Left forelimb (tissue), 1 donor: ENCODE data around the gene PCCA.
"Not testable (repeated sequence)": the region's sequence is repeated elsewhere in the genome, so short reads cannot be mapped to it uniquely, and the experiment has no call there.

ENCODE experiments used
- DNase-seq: peaks from one replicate; pipeline ENCODE4 v3.0.0-alpha.2; 2018; ENCODE audit warnings: low spot score

Gene PCCA

DNA sequence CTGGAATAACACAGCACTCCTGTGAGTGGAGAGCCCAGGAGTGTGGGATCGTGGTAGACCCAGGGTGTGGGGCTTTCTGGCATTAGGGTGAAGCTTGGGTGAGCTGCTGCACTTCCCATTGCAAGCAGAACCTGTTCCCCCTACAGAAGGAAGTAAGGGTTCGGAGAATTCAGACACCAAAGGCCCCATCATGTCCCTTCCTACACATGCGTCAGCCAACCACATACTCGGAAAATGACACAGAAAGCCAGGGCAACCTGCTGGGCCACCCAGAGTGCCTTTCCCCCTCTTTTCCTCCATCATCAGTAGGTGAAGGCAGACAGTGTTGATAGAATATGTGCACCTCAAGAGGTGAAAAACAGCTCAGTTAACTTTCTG, 456.8 kb downstream of the PCCA start:
- DNase-seq: no peak

DNA sequence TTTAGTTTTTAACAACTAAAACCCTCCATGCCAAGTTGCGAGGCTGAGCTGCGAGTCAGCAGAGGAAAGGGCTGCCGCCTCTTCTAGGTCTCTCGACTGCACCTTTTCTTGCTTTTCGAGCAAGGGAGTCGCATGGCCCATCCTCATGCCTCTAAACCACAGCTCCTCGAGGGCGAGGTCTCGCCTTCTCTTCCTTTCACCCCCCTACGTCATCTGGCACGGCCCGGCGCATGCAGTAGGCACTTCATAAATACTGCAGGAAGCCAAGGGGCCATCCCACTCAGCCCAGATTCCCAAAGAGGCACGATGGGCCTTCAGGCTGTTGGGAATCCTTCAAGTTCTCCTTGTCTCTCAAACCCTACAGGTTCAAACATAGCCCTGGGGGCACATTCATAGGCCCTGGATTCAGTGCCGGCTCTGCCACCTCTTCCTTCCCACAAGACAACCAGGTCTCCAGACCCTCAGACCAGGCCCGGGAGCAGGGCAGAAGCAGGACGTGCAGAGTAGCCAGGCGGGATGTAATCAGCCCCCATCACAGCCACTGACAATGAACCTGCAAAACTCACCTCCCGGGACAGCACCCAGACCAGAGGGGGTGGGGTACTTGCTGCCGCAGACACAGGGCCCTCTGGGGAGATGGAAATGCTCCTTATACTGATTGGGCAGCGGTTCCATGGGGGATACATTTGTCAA, 458.0 kb downstream of the PCCA start:
- no peak for DNase-seq

- no peak for DNase-seq
These were observed 458.9 kb downstream of the PCCA start for GRCh38 chr13:100547791-100548201.

GRCh38 chr13:100549316-100549715, 460.4 kb downstream of the PCCA start:
- DNase-seq: no peak

DNA sequence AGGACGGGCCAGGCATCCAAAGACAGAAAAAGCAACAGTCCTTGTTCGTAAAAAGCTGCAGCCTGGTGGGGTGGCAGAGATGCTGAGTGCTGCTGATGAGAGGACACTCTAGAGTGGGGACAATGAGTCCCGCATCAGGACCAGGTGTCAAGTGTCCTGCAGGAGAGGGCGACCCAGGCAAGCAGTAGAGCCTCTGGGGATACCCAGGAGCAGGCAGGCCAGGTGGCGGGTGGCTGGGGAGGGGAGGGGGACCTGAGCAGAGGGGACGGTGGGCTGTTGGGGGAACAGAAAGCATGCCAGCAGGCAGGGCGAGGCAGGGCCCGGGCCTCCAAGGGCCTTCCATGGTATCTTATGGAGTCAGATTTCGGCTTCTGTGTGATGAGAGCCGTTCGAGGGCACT, 463.9 kb downstream of the PCCA start:
- no peak for DNase-seq

- DNase-seq: no peak
These were observed 471.0 kb downstream of the PCCA start for GRCh38 chr13:100559886-100560285.

DNA sequence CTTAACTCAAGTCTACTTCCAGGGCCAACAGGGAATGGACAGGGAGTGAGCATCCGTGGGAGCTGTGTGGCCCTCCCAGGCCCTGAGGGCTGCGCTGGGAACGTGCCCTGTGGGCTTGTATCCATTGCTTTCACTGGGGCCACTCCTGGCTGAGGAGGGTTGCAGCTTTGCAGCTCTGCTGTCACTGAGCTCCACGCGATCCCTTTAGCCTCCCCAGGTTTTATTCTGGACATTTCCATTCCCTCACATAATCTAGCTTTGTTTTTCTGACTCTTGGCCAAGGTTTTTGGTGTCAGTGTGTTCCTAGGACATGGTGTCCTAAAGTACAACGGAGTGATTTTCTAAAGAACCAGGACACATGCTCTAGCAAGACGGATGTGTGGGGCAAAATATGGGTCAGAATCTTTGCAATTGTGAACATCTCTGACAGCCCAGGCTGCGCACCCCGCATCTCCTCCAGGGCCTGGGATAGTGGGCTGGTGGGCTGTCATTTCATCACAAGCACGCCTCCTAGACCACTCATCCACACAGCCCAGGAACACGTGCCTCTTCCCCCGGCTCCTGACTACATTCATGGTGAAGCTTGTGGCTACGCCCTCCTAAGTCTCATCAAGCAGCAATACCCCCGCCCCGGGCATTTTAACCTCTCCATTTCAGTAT, 471.7 kb downstream of the PCCA start:
- DNase-seq: no peak

DNA sequence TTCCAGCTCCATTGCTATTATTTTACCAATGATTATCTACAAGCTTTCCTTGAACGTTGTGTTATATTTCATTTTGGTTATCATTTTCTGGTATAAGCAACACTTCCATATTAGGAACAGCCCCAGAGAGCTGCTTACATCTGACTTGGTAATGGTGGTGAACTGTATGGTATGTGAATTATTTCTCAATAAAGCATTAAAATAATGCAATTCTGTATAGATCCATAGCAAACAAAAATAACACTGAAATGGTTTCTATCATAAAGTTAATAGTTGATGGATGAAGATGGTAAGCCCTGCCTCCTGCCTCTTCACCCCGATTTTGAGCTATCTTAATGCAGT, 472.2 kb downstream of the PCCA start:
- DNase-seq: no peak

DNA sequence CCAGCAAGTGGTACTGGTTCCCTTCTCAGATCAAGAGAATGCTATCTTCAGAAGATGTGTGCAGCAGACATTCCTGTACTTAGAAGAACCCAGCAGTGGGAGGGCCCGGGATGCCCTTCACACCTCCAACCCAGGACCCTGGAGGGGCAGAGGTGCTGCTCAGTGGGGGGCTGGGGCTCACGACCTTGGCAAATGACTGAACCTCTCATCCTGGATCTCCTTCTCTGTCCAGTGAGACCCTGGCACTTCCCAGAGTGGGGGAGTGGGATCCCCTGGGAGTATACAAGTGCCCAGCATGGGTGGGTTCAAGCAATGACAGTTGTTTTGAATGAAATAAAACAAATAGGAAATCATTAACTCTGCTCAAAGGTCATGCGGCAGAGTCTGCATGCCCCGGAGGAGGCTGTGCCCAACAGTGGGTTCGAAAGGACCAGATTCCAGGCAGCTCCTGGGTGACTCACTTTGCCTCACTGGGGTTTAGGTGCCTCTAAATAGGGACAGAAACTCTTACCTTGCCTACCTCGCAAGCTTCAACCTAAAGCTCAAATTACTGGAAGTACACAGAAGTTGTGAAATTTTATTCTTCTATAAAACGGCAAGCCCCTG, 472.8 kb downstream of the PCCA start:
- no peak for DNase-seq

DNA sequence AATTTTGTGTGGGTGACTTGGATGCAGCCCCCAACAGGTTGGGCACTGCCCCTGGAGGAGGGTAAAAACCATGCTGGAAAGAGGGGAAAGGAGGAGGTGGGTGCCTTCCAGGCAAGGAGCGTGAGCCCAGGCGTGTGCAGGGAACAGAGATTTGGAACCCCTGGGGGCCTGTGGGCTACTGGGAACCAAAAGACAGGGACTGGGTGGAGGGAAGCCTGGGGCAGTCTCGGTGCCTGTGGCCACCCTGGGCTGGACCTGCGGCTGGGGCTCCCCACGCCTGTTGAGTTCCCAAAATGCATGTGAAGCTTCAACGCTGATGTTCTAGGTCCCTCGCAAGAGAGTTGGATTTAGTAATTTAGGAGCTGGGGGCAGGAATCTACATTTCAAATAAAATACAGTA, 474.9 kb downstream of the PCCA start:
- no peak for DNase-seq

DNA sequence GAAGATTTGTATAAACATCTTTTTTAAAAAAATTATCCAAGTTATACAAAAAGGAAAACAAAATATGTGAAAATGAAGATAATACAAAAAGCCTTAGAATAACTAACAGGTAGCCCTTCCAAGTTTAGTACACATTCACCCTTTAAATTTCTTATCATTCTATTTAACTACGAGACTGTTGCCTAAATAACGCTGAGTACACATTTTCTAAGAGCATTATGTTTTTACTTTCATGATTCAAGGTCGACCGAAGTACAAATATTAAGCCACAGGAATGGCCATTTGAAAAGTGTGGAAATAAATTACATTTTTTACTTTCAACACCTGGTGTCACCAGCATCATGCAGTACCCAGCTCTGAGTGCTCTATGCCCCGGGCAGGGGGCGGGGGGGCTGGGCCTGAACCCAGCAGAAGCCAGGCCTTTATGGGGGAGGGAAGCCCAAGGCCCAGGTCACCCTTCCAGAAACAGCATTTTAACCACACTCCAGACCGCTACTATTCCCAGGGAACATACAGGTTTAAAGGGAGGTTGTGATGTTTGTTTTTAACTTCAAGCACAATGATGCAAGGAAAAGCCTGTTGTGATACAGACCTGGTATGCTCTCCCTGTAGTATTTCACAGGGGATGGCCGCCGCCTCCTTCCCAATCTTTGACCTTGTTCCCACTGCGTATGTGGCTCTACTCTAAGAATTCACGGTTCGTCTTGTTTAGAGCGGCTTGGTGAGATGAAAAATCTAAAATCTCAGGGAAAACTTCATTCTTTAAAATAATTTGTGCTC, 475.7 kb downstream of the PCCA start:
- DNase-seq: no peak

- no peak for DNase-seq
These were observed 476.4 kb downstream of the PCCA start for GRCh38 chr13:100565286-100565685.

DNA sequence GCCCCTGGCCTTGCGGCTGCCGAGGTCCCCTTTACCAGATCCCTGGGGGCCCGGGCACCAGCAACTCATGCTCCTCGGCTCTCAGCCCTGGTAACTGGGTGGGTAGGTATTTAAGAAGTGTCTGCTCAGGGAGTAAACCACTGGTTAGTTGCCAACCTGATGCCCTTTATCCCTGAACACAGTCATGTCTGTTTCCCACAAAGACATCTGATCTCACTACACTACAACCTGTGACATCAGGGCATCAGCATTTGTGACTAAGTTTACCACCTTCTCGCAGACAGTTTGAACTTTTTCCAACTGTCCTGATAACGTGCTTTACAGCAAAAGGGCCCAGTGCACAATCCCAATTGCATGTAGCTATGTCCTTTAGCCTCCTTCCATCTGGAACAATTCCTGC, 477.6 kb downstream of the PCCA start:
- no peak for DNase-seq

DNA sequence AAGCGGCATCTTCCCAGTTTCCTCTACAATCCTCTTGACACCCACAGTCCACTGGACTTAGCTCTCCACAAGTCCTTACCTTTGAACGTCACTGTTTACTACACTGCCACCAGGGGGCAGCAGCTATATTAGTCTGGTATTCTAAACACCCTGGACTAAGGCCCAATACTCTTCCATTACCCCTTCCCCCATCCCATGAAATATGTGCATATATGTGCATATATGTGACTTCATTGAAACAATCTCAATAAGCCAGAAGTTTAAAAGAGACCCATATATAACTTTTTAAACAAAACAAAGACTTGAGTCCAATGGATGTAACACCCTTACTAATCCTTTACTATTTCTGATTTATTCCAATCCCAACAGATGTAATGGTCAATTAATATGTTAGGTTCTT, 484.2 kb downstream of the PCCA start:
- DNase-seq: no peak

- DNase-seq: not testable (repeated sequence)
These were observed 488.3 kb downstream of the PCCA start for GRCh38 chr13:100577239-100577638.
